Stimulated activated CD8-positive, alpha-beta memory T cell treated with anti-CD3 and anti-CD28 coated beads, Interleukin-15, amount 100 ng/mL, for 1 hour (primary cell): ENCODE results near the gene ASCC3.
"Not testable (repeated sequence)": the region's sequence is repeated elsewhere in the genome, so short reads cannot be mapped to it uniquely, and the experiment has no call there.

Experiments used
- DNase-seq: peaks from one replicate; pipeline ENCODE4 v3.0.0-alpha.2; 2020; ENCODE audit warnings: low read depth

Gene ASCC3

GRCh38 chr6:100883347-100883746 lies 2.2 kb upstream of the ASCC3 start:
- DNase-seq: no peak

GRCh38 chr6:100881707-100882040 lies 545 bp upstream of the ASCC3 start:
- no peak for DNase-seq

GRCh38 chr6:100880149-100880852 lies 828 bp downstream of the ASCC3 start:
- no peak for DNase-seq

GRCh38 chr6:100879317-100879716 lies 1.8 kb downstream of the ASCC3 start:
- DNase-seq: no peak

GRCh38 chr6:100877851-100878250 lies 3.3 kb downstream of the ASCC3 start:
- no peak for DNase-seq

- DNase-seq: no peak
Measured at GRCh38 chr6:100876251-100876650, 4.9 kb downstream of the ASCC3 start.

DNA sequence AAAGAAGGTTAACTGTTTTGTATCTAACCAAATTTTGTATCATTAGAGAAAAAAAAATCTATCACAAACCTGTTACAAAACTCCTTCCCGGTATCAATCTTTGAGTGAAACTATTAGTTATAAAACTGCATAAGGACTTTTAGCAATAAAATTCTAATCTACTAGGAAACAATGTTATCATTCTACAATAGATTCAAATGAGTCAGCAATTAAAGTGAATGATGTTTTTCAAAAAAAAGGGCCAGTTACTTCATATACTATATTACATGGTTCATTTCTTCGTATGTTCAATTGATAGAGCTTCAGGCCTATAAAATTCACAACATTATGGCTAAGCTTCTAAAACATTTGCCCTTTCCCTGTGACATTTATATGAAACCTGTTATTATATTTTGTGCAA lies 15.6 kb downstream of the ASCC3 start:
- no peak for DNase-seq

DNA sequence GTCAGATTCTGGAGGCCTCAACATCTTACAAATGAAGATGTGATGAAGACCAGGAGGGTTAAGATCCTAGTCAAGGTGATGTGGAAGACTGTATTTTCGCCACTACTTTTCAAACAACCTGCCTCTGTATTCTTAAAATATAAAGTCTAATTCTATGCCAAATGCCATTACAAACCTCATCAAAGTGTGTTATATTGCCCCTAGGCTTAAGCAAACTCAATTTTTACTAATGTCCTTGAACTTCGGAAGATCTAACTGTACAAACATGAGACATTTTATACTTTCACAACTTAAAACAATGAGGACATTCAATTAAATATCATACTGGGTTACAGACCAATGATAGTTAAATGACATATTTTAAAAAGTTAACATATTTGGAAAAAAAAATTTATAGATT lies 19.1 kb downstream of the ASCC3 start:
- DNase-seq: no peak

DNA sequence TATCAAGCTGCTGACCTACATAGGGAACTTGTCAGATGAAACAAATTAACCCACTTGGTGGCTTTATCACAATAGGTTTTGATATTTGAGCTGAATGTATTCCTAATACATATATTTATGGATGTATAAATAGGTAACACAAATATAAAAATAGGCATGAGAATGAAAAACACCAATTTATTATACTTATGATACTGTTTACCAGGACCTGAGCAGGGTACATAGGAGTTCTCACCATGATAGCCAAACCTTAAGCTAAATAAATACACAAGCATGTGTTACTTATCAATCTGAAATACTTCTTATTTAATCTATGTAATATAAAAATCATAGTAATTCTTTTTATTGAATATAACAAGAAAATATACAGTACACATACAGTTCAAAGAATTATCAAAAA lies 25.0 kb downstream of the ASCC3 start:
- DNase-seq: no peak

GRCh38 chr6:100851819-100852218 lies 29.3 kb downstream of the ASCC3 start:
- DNase-seq: no peak

- no peak for DNase-seq
Measured at GRCh38 chr6:100850174-100850573, 31.0 kb downstream of the ASCC3 start.

GRCh38 chr6:100846276-100846675 lies 34.9 kb downstream of the ASCC3 start:
- no peak for DNase-seq

DNA sequence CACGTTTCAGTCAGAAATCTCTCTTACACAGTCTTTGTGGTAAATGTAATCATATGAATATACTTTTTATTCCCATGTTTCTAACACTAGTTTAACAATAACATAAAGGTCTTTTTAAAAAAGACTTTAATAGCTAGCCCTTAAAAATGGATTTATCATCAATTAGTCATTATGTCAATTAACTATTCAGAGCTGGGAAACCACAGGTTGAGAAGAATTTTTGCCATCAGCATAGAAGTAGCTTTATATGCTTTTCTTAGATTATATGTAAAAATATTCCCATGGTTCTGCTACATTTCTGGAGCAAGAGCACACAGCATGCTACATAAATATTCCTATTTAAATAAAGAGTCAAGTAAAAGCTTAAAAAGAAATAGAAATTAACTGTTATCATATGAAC lies 35.5 kb downstream of the ASCC3 start:
- DNase-seq: no peak

GRCh38 chr6:100839419-100839818 lies 41.7 kb downstream of the ASCC3 start:
- no peak for DNase-seq

- DNase-seq: no peak
Measured at GRCh38 chr6:100838011-100838410, 43.1 kb downstream of the ASCC3 start.

GRCh38 chr6:100833972-100834574 lies 47.1 kb downstream of the ASCC3 start:
- DNase-seq: no peak

DNA sequence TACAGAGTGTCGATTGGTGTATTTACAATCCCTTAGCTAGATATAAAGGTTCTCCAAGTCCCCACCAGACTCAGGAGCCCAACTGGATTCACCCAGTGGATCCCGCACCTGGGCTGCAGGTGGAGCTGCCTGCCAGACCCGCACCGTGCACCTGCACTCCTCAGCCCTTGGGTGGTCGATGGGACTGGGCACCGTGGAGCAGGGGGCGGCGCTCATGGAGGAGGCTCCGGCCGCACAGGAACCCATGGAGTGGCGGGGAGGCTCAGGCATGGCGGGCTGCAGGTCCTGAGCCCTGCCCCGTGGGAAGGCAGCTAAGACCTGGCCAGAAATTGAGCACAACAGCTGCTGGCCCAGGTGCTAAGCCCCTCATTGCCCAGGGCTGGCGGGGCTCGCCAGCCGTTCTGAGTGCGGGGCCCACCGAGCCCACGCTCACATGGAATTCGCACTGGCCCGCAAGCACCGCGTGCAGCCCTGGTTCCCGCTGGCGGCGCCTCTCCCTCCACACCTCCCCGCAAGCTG lies 52.0 kb downstream of the ASCC3 start:
- DNase-seq: not testable (repeated sequence)

- DNase-seq: no peak
Measured at GRCh38 chr6:100823041-100823440, 58.1 kb downstream of the ASCC3 start.

DNA sequence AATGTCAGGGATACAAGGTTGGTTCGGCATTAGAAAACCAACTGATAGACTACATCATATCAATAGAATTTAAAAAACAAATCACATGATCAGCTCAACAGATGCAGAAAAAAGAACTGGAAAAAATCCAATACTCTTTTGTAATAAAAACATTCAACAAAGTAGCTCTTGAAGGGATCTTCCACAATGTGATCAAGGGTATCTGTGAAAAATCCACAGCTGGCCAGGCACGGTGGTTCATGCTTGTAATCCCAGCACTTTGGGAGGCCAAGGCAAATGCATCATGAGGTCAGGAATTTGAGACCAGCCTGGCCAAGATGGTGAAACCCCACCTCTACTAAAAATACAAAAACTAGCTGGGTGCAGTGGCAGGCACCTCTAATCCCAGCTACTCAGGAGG lies 63.1 kb downstream of the ASCC3 start:
- DNase-seq: no peak

- DNase-seq: no peak
Measured at GRCh38 chr6:100810015-100810414, 71.1 kb downstream of the ASCC3 start.

- DNase-seq: no peak
Measured at GRCh38 chr6:100809346-100809745, 71.8 kb downstream of the ASCC3 start.

GRCh38 chr6:100808638-100809275 lies 72.4 kb downstream of the ASCC3 start:
- DNase-seq: no peak

GRCh38 chr6:100806296-100806695 lies 74.8 kb downstream of the ASCC3 start:
- DNase-seq: no peak
